Thyroid gland (tissue), 4 donors: ENCODE data around the gene SHF. TPM values are rescaled to one million over a fixed set of nuclear protein-coding genes. Genes with fewer than 3 reads are reported as not detected.
A peak's percentile ranks its signal among the peaks of the same experiment; 100 is the strongest.

ENCODE experiments used
- DNase-seq, 2 donors: peaks; one replicate each; pipeline ENCODE4 v3.0.0-alpha.2; 2019
- H3K27ac ChIP-seq, 3 donors: fragments of 200-600 bp; sonication (generic); 1 replicate in 2 of 3; 2 replicates in 1 of 3; pipeline ENCODE4 v1.5.1; 2016 to 2019; ENCODE audit warnings: mild to moderate bottlenecking in 1 of 3, moderate library complexity in 1 of 3
- H3K27me3 ChIP-seq: fragments of 200-600 bp; sonication (generic); one replicate; pipeline ENCODE4 v1.5.1; 2019
- H3K36me3 ChIP-seq, 2 donors: fragments of 200-600 bp; sonication (generic); one replicate each; pipeline ENCODE4 v1.5.1; 2016 to 2019
- H3K4me1 ChIP-seq, 2 donors: fragments of 200-600 bp; sonication (generic); one replicate each; pipeline ENCODE4 v1.5.1; 2017 to 2019
- H3K4me3 ChIP-seq, 3 donors: fragments of 200-600 bp; sonication (generic); replicated peaks in 1 of 3; 1 replicate in 2 of 3; 2 replicates in 1 of 3; pipeline ENCODE4 v1.5.1; 2016; ENCODE audit warnings: mild to moderate bottlenecking in 1 of 3
- H3K9me3 ChIP-seq: fragments of 200-600 bp; sonication (generic); one replicate; pipeline ENCODE4 v1.5.1; 2017
- POLR2A ChIP-seq, 2 donors: fragments of 450-650 bp; IDR thresholded peaks; one replicate each; pipeline ENCODE4 v1.6.1; 2017; ENCODE audit warnings: antibody characterized with exemption in 2 of 2, mild to moderate bottlenecking in 2 of 2, moderate library complexity in 1 of 2
- WGBS, 2 donors: methylation state at CpG; one replicate each; pipeline ENCODE4 v1.1.5; 2017; 5-methylcytosine and 5-hydroxymethylcytosine counted together
- intact Hi-C: fragments of 100-400 bp; cut with DNase I; formaldehyde crosslinking; loops from one replicate; pipeline ENCODE4 v1.15.1; 2023
- total RNA-seq, 4 donors: library from RNA; depleted of rRNA; stranded (reverse); fragments of >200 nt; gene quantifications; one replicate each; pipeline ENCODE4 v1.2.3, GENCODE V29; 2016
- TF ChIP-seq, protein P1 (sequence below), 6 experiments: fragments of 200-600 bp in 3 of 6; fragments of 450-650 bp in 3 of 6; sonication (generic) in 3 of 6; IDR thresholded peaks; one replicate each; pipeline ENCODE4 v1.5.1; 2016 to 2019; ENCODE audit warnings: antibody characterized with exemption in 6 of 6, mild to moderate bottlenecking in 2 of 6, inconsistent platforms in 1 of 6, moderate library complexity in 1 of 6

Gene SHF
- total RNA-seq, 4 donors from 2014 or later, result 8.0 to 15.9 (median 8.7) TPM

DNA sequence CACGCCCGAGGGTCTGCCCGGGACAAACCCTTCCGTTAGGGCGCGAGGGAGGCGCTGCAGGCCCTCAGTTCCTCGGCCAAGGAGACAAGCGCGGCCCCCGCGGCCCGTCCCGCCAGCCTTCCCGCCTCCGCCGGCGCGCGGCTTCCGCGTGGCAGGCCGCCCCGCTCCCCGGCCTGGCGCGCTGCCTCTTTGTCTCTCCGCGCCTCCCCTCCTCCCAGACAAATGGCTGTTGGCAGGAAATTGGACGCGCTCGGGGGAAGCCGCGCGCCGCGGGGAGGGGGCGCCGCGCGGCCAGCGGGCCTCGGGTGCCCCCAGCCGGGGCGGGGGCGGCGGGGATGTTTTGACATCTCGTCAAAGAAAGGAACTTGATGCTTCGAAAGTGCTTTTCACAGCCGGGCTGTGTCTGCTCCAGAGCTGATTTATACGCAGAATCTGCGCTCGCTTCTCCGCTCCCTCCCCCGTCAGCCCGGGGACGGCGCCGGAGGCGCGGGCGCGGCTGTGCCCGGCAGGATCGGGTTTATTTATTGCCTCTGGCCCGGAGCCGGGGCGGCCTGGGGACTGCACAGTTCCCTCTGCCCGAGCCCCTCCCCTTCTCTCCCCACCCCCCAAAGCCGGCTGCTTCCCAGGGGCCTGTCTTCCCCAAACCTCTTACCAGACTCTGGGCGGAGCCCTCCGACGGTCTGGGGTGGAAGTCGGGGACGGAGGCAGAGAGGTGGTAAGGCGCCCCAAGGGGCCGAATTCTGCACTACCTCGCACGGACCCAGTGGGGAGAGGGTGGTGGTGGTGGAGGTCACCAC lies 20.7 kb downstream of the SHF start:
- peak; percentile 85 to 89 for DNase-seq
- WGBS, 2 donors, result 0% methylated on average over 16 to 21 of the region's 79 CpGs
- Histone ChIP-seq H3K4me3 (peak overlapping the region; percentile 5 to 70 (median 61)), H3K27ac (peak overlapping the region; percentile 91 to 99 (median 97)), H3K4me1 (peaks cover 7 to 32% of the 10 kb centered on the region in 2 donors), H3K9me3 (no peaks in the 10 kb centered on the region), H3K27me3 (no peaks in the 10 kb centered on the region), H3K36me3 (no peaks in the 10 kb centered on the region)
- peak in 1 of 2 donors; percentile 49 for TF ChIP-seq POLR2A (IDR thresholded peaks at IDR 0.05)
- TF ChIP-seq, protein P1, sequence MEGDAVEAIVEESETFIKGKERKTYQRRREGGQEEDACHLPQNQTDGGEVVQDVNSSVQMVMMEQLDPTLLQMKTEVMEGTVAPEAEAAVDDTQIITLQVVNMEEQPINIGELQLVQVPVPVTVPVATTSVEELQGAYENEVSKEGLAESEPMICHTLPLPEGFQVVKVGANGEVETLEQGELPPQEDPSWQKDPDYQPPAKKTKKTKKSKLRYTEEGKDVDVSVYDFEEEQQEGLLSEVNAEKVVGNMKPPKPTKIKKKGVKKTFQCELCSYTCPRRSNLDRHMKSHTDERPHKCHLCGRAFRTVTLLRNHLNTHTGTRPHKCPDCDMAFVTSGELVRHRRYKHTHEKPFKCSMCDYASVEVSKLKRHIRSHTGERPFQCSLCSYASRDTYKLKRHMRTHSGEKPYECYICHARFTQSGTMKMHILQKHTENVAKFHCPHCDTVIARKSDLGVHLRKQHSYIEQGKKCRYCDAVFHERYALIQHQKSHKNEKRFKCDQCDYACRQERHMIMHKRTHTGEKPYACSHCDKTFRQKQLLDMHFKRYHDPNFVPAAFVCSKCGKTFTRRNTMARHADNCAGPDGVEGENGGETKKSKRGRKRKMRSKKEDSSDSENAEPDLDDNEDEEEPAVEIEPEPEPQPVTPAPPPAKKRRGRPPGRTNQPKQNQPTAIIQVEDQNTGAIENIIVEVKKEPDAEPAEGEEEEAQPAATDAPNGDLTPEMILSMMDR (IDR thresholded peaks at IDR 0.05), result peak; percentile 33 to 65 (median 57)
- intact Hi-C loops, result no loop called here

DNA sequence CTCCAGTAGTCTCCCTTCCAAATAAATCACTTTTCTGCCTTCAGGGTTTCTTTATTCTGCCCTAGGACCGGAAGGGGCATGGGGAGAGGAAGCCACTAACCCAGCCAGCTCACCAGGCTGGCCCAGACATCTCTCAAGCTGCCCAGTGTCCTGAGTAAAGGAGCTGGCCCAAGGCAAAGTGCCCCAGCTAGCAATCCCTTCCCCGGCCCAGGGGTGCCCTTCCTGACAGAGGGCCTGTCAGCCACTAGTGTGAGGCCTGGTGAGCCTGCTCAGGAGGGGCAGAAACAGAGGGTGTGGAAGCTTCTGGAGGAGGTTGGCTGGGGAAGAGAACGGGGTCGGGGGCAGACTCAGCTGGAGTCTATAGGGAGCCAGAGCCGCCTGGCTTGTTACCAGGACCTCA lies 22.2 kb downstream of the SHF start:
- 80 to 88% methylated on average over 4 to 5 of the region's 5 CpGs for WGBS, 2 donors
- DNase-seq, result no peak
- no peak for TF ChIP-seq POLR2A (IDR thresholded peaks at IDR 0.05)
- TF ChIP-seq, protein P1 (IDR thresholded peaks at IDR 0.05), result no peak
- Histone ChIP-seq H3K4me1 (peaks cover 7 to 32% of the 10 kb centered on the region in 2 donors), H3K27ac (peak overlapping the region in 2 of 3 donors; percentile 97 to 99), H3K36me3 (no peaks in the 10 kb centered on the region), H3K9me3 (no peaks in the 10 kb centered on the region), H3K27me3 (no peaks in the 10 kb centered on the region), H3K4me3 (no peak overlapping the region)
- intact Hi-C loops, result no loop called here

DNA sequence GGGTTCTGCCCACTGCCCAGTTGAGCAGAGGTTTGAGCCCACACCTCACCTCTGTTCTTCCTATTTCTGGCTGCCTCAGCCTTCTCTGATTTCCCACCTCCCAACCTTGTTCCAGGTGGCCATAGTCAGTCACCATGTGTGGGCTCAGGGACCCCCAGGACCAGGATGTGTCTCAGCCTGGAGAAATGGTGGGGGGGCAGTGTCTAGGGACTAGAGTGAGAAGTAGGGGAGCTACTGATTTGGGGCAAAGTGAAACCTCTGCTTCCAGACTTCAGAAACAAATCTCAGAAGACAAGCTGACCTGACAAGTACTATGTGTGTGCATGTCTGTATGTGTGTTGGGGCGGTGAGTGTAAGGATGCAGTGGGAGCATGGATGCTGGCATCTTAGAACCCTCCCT lies 22.9 kb downstream of the SHF start:
- no peak for TF ChIP-seq POLR2A (IDR thresholded peaks at IDR 0.05)
- TF ChIP-seq, protein P1 (IDR thresholded peaks at IDR 0.05), result no peak
- Histone ChIP-seq H3K27ac (peak overlapping the region in 1 of 3 donors; percentile 99), H3K9me3 (no peaks in the 10 kb centered on the region), H3K4me1 (peaks cover 7 to 32% of the 10 kb centered on the region in 2 donors), H3K27me3 (no peaks in the 10 kb centered on the region), H3K4me3 (no peak overlapping the region), H3K36me3 (no peaks in the 10 kb centered on the region)
- intact Hi-C loops, result no loop called here
- DNase-seq, result no peak
- WGBS, 2 donors, result 100% methylated on average over 1 of the region's 1 CpG

DNA sequence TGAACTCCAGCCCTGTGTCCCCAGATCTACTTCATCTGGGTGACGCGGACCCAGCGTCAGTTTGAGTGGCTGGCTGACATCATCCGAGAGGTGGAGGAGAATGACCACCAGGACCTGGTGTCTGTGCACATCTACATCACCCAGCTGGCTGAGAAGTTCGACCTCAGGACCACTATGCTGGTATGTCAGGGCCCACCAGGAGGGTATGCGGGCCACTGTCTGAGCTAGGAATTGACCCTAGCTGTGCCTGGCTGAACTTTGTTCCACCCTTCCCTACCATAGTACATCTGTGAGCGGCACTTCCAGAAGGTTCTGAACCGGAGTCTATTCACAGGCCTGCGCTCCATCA lies 24.3 kb downstream of the SHF start:
- H3K9me3 ChIP-seq, result no peaks in the 10 kb centered on the region
- H3K27me3 ChIP-seq, result no peaks in the 10 kb centered on the region
- no peak for DNase-seq
- H3K27ac ChIP-seq, result peak overlapping the region in 1 of 3 donors; percentile 49
- intact Hi-C loops, result no loop called here
- TF ChIP-seq POLR2A (IDR thresholded peaks at IDR 0.05), result no peak
- TF ChIP-seq, protein P1 (IDR thresholded peaks at IDR 0.05), result no peak
- H3K4me3 ChIP-seq, result no peak overlapping the region
- WGBS, 2 donors, result 97 to 98% methylated on average over 5 to 8 of the region's 9 CpGs
- H3K36me3 ChIP-seq, result no peaks in the 10 kb centered on the region
- H3K4me1 ChIP-seq, result peaks cover 7 to 32% of the 10 kb centered on the region in 2 donors

DNA sequence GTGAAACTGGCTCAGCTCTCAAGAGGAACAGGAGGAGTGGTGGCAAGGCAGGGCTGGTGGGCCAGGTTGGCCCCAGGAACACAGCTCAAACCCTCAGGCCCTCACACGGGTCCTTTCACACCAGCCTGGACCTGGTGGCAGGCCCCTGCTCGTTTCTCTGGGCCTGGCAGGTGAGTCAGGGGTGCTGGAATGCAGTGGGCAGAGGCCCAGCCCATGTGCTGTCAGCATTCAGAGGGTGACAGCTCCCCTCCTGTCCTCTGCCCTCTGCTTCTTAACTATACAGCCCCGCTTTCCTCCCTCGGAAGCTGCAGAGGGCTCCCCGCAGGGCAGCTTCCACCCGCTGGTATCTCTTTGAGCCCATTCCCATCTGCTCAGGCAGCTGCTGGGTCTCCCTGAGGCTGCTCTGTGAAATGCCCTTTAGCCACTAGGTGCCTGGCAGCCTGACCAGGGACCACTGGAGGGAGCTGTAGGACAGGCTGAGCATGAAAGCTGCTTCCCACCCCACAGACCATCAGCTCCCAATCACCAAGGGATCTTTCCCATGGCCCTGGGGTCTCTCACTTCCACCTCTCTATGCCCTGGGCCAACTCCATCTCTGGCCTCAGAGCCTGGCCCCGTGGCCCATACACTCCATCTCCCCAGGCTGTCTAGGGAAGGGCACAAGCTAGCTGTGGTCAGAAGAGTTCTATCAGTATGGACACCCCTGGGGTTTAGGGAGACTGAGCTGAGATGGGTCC lies 24.8 kb downstream of the SHF start:
- Histone ChIP-seq H3K36me3 (no peaks in the 10 kb centered on the region), H3K4me1 (peaks cover 7 to 28% of the 10 kb centered on the region in 2 donors), H3K9me3 (no peaks in the 10 kb centered on the region), H3K27ac (peak overlapping the region in 1 of 3 donors; percentile 49), H3K27me3 (no peaks in the 10 kb centered on the region), H3K4me3 (no peak overlapping the region)
- intact Hi-C loops, result no loop called here
- TF ChIP-seq POLR2A (IDR thresholded peaks at IDR 0.05), result no peak
- TF ChIP-seq, protein P1 (IDR thresholded peaks at IDR 0.05), result peak; percentile 44 to 81 (median 68)
- WGBS, 2 donors, result 34 to 47% methylated on average over 4 to 7 of the region's 7 CpGs
- peak; percentile 69 to 75 for DNase-seq
